Breast epithelium (tissue), 4 donors: ENCODE results near the gene UMAD1. TPM values are rescaled to one million over a fixed set of nuclear protein-coding genes. Genes with fewer than 3 reads are reported as not detected.

ENCODE experiments used
- DNase-seq, 2 donors: peaks; one replicate each; pipeline ENCODE4 v3.0.0-alpha.2; 2019; ENCODE audit warnings: low spot score in 2 of 2
- H3K27ac ChIP-seq, 2 donors: fragments of 200-600 bp; sonication (generic) in 1 of 2; one replicate each; pipeline ENCODE4 v1.5.1; 2016 to 2019; ENCODE audit warnings: mild to moderate bottlenecking in 1 of 2
- H3K27me3 ChIP-seq, 2 donors: fragments of 200-600 bp; sonication (generic) in 1 of 2; one replicate each; pipeline versions ENCODE4 v1.5.1 to v1.6.0; 2017 to 2019; ENCODE audit warnings: control low read depth in 1 of 2, mild to moderate bottlenecking in 1 of 2
- H3K36me3 ChIP-seq: fragments of 200-600 bp; one replicate; pipeline ENCODE4 v1.5.1; 2019
- H3K4me1 ChIP-seq, 2 donors: fragments of 200-600 bp; sonication (generic); one replicate each; pipeline ENCODE4 v1.5.1; 2016 to 2019; ENCODE audit warnings: control low read depth in 1 of 2
- H3K4me3 ChIP-seq, 3 donors: fragments of 200-600 bp; sonication (generic); 1 replicate in 2 of 3; 2 replicates in 1 of 3; pipeline ENCODE4 v1.5.1; 2016 to 2019; ENCODE audit warnings: mild to moderate bottlenecking in 3 of 3, moderate library complexity in 2 of 3
- H3K9me3 ChIP-seq, 2 donors: fragments of 200-600 bp; sonication (generic) in 1 of 2; one replicate each; pipeline ENCODE4 v1.5.1; 2016 to 2019; ENCODE audit warnings: control low read depth in 1 of 2
- CTCF ChIP-seq, 3 donors: fragments of 450-650 bp; IDR thresholded peaks; one replicate each; pipeline ENCODE4 v1.5.1; 2016 to 2017; ENCODE audit warnings: antibody characterized with exemption in 3 of 3, mild to moderate bottlenecking in 3 of 3, moderate library complexity in 3 of 3
- POLR2A ChIP-seq: fragments of 450-650 bp; IDR thresholded peaks from one replicate; pipeline ENCODE4 v1.6.1; 2016; ENCODE audit warnings: antibody characterized with exemption, mild to moderate bottlenecking, moderate library complexity
- POLR2AphosphoS5 ChIP-seq, 3 donors: sonication (generic); formaldehyde crosslinking; IDR thresholded peaks; one replicate each; pipeline ENCODE4 v1.6.1; 2017; ENCODE audit warnings: antibody characterized with exemption in 3 of 3
- intact Hi-C: fragments of 100-400 bp; cut with DNase I; formaldehyde crosslinking; loops from one replicate; pipeline ENCODE4 v1.15.1; 2023; ENCODE audit warnings: low total_unique reads
- total RNA-seq, 3 donors: library from RNA; depleted of rRNA; stranded (reverse); fragments of >200 nt; gene quantifications; one replicate each; pipeline ENCODE4 v1.1.0, GENCODE V29; 2016

The UMAD1 gene
- total RNA-seq, 3 donors from 2014 or later = 13.6 to 25.6 (median 17.7) TPM

GRCh38 chr7:7862393-7862792 is 221.8 kb downstream of the UMAD1 start:
- intact Hi-C loops = no loop called here
- H3K4me3 ChIP-seq = no peak overlapping the region
- TF ChIP-seq CTCF (IDR thresholded peaks at IDR 0.05) (no peak), POLR2A (no peak), POLR2AphosphoS5 (IDR thresholded peaks at IDR 0.05) (no peak)
- no peak overlapping the region for H3K27ac ChIP-seq
- DNase-seq = no peak
- H3K36me3 ChIP-seq = no peaks in the 10 kb centered on the region
- no peaks in the 10 kb centered on the region for H3K27me3 ChIP-seq
- H3K4me1 ChIP-seq = no peaks in the 10 kb centered on the region
- no peaks in the 10 kb centered on the region for H3K9me3 ChIP-seq

GRCh38 chr7:7867846-7868571 is 227.5 kb downstream of the UMAD1 start:
- Histone ChIP-seq H3K27ac (no peak overlapping the region), H3K27me3 (no peaks in the 10 kb centered on the region), H3K9me3 (no peaks in the 10 kb centered on the region), H3K4me3 (no peak overlapping the region), H3K4me1 (no peaks in the 10 kb centered on the region), H3K36me3 (no peaks in the 10 kb centered on the region)
- DNase-seq = no peak
- TF ChIP-seq CTCF (IDR thresholded peaks at IDR 0.05) (no peak), POLR2A (no peak), POLR2AphosphoS5 (IDR thresholded peaks at IDR 0.05) (no peak)
- intact Hi-C loops = no loop called here

GRCh38 chr7:7868572-7868899 is 228.0 kb downstream of the UMAD1 start:
- Histone ChIP-seq H3K4me1 (no peaks in the 10 kb centered on the region), H3K4me3 (no peak overlapping the region), H3K27ac (no peak overlapping the region), H3K36me3 (no peaks in the 10 kb centered on the region), H3K9me3 (no peaks in the 10 kb centered on the region), H3K27me3 (no peaks in the 10 kb centered on the region)
- TF ChIP-seq CTCF (IDR thresholded peaks at IDR 0.05) = no peak
- no peak for TF ChIP-seq POLR2AphosphoS5 (IDR thresholded peaks at IDR 0.05)
- no peak for TF ChIP-seq POLR2A
- intact Hi-C loops = no loop called here
- DNase-seq = no peak

GRCh38 chr7:7869036-7869435 is 228.5 kb downstream of the UMAD1 start:
- Histone ChIP-seq H3K36me3 (no peaks in the 10 kb centered on the region), H3K27me3 (no peaks in the 10 kb centered on the region), H3K4me3 (no peak overlapping the region), H3K4me1 (no peaks in the 10 kb centered on the region), H3K9me3 (no peaks in the 10 kb centered on the region), H3K27ac (no peak overlapping the region)
- intact Hi-C loops = no loop called here
- no peak for DNase-seq
- TF ChIP-seq POLR2A = no peak
- TF ChIP-seq POLR2AphosphoS5 (IDR thresholded peaks at IDR 0.05) = no peak
- TF ChIP-seq CTCF (IDR thresholded peaks at IDR 0.05) = no peak

- Histone ChIP-seq H3K27me3 (no peaks in the 10 kb centered on the region), H3K36me3 (no peaks in the 10 kb centered on the region), H3K27ac (no peak overlapping the region), H3K4me3 (no peak overlapping the region), H3K9me3 (no peaks in the 10 kb centered on the region), H3K4me1 (no peaks in the 10 kb centered on the region)
- no peak for DNase-seq
- intact Hi-C loops = no loop called here
- TF ChIP-seq POLR2AphosphoS5 (IDR thresholded peaks at IDR 0.05) = no peak
- TF ChIP-seq CTCF (IDR thresholded peaks at IDR 0.05) = no peak
Observed at GRCh38 chr7:7869651-7870050, 229.1 kb downstream of the UMAD1 start.
